GM12801 (cell line): ENCODE data around the gene MUSK.

Experiments used
- CTCF ChIP-seq: IDR thresholded peaks from one replicate; pipeline ENCODE4 v1.5.1; 2011; ENCODE audit warnings: control low read depth; ENCODE audit not compliant: insufficient read length; ENCODE audit errors: extremely low read depth

The MUSK gene

GRCh38 chr9:110700953-110701352 lies 32.4 kb downstream of the MUSK start:
- TF ChIP-seq CTCF = no peak

- TF ChIP-seq CTCF = no peak
These were observed 35.1 kb downstream of the MUSK start for GRCh38 chr9:110703669-110704068.

GRCh38 chr9:110707419-110707818 lies 38.8 kb downstream of the MUSK start:
- no peak for TF ChIP-seq CTCF

- no peak for TF ChIP-seq CTCF
These were observed 41.8 kb downstream of the MUSK start for GRCh38 chr9:110710420-110710819.

GRCh38 chr9:110712955-110713354 lies 44.4 kb downstream of the MUSK start:
- no peak for TF ChIP-seq CTCF

GRCh38 chr9:110714314-110714713 lies 45.7 kb downstream of the MUSK start:
- no peak for TF ChIP-seq CTCF

- no peak for TF ChIP-seq CTCF
These were observed 59.5 kb downstream of the MUSK start for GRCh38 chr9:110728058-110728457.

- no peak for TF ChIP-seq CTCF
These were observed 61.0 kb downstream of the MUSK start for GRCh38 chr9:110729641-110730040.
